ENCODE data around the gene TERB1. TPM values are rescaled to one million over a fixed set of nuclear protein-coding genes. Genes with fewer than 3 reads are reported as not detected.
A peak's percentile ranks its signal among the peaks of the same experiment; 100 is the strongest.

TERB1 gene
- total RNA-seq: not detected

- DNase-seq (ENCODE audit: low spot score in 2 of 2) (no peak), ATAC-seq (no peak)
- H3K9me3 Mint-ChIP-seq: no peaks in the 10 kb centered on the region
- H3K27ac Mint-ChIP-seq: no peak within 1 kb of the TSS
- H3K36me3 Mint-ChIP-seq: no peaks in the 10 kb centered on the region
Measured at GRCh38 chr16:66801320-66802105, at the start of gene TERB1. TSS of gene TERB1 (minus strand) at chr16:66801584. CDS start at chr16:66796798, 4,786 bp downstream.

- ATAC-seq (no peak), DNase-seq (ENCODE audit: low spot score in 2 of 2) (peak in 1 of 2 donors; percentile 34)
- peak overlapping the region in 1 of 2 donors; percentile 11 for H3K27ac Mint-ChIP-seq
- H3K36me3 Mint-ChIP-seq: no peaks in the 10 kb centered on the region
- H3K9me3 Mint-ChIP-seq: no peaks in the 10 kb centered on the region
Measured at GRCh38 chr16:66850115-66850815, 48.9 kb upstream of the TERB1 start.

- no peaks in the 10 kb centered on the region for H3K9me3 Mint-ChIP-seq
- H3K27ac Mint-ChIP-seq: no peak overlapping the region
- no peaks in the 10 kb centered on the region for H3K36me3 Mint-ChIP-seq
- DNase-seq (ENCODE audit: low spot score in 2 of 2): peak in 1 of 2 donors; percentile 26
- no peak for ATAC-seq
Measured at GRCh38 chr16:66849549-66849948, 48.2 kb upstream of the TERB1 start.

- Mint-ChIP-seq H3K27ac (no peak overlapping the region), H3K36me3 (peaks cover 0 to under 1% of the 10 kb centered on the region in 2 donors), H3K9me3 (no peaks in the 10 kb centered on the region)
- no peak for ATAC-seq
- peak in 1 of 2 donors; percentile 34 for DNase-seq (ENCODE audit: low spot score in 2 of 2)
Measured at GRCh38 chr16:66849021-66849420, 47.6 kb upstream of the TERB1 start.

- Mint-ChIP-seq H3K27ac (peak overlapping the region in 1 of 2 donors; percentile 13), H3K36me3 (peaks cover 0 to 4% of the 10 kb centered on the region in 2 donors), H3K9me3 (no peaks in the 10 kb centered on the region)
- peak in 1 of 2 donors; percentile 20 for DNase-seq (ENCODE audit: low spot score in 2 of 2)
- peak in 1 of 2 donors; percentile 55 for ATAC-seq
Measured at GRCh38 chr16:66848172-66848571, 46.8 kb upstream of the TERB1 start.

- no peaks in the 10 kb centered on the region for H3K9me3 Mint-ChIP-seq
- ATAC-seq: no peak
- no peak for DNase-seq (ENCODE audit: low spot score in 2 of 2)
- H3K36me3 Mint-ChIP-seq: peaks cover 0 to 4% of the 10 kb centered on the region in 2 donors
- no peak overlapping the region for H3K27ac Mint-ChIP-seq
Measured at GRCh38 chr16:66847533-66848067, 46.2 kb upstream of the TERB1 start.

GRCh38 chr16:66846831-66847230 is 45.4 kb upstream of the TERB1 start:
- ATAC-seq (no peak), DNase-seq (ENCODE audit: low spot score in 2 of 2) (peak in 1 of 2 donors; percentile 50)
- H3K36me3 Mint-ChIP-seq: peaks cover 0 to 4% of the 10 kb centered on the region in 2 donors
- no peak overlapping the region for H3K27ac Mint-ChIP-seq
- no peaks in the 10 kb centered on the region for H3K9me3 Mint-ChIP-seq

- ATAC-seq (no peak), DNase-seq (ENCODE audit: low spot score in 2 of 2) (no peak)
- Mint-ChIP-seq H3K9me3 (no peaks in the 10 kb centered on the region), H3K36me3 (peaks cover 0 to 4% of the 10 kb centered on the region in 2 donors), H3K27ac (no peak overlapping the region)
Measured at GRCh38 chr16:66846266-66846665, 44.9 kb upstream of the TERB1 start.

GRCh38 chr16:66845791-66846221 is 44.4 kb upstream of the TERB1 start:
- ATAC-seq (no peak), DNase-seq (ENCODE audit: low spot score in 2 of 2) (no peak)
- Mint-ChIP-seq H3K9me3 (no peaks in the 10 kb centered on the region), H3K27ac (no peak overlapping the region), H3K36me3 (peaks cover 0 to 4% of the 10 kb centered on the region in 2 donors)

GRCh38 chr16:66845080-66845410 is 43.7 kb upstream of the TERB1 start:
- H3K27ac Mint-ChIP-seq: no peak overlapping the region
- ATAC-seq (no peak), DNase-seq (ENCODE audit: low spot score in 2 of 2) (peak in 1 of 2 donors; percentile 47)
- H3K9me3 Mint-ChIP-seq: no peaks in the 10 kb centered on the region
- peaks cover 0 to 4% of the 10 kb centered on the region in 2 donors for H3K36me3 Mint-ChIP-seq

- peak in 1 of 2 donors; percentile 44 for DNase-seq (ENCODE audit: low spot score in 2 of 2)
- peak in 1 of 2 donors; percentile 44 for ATAC-seq
- H3K9me3 Mint-ChIP-seq: no peaks in the 10 kb centered on the region
- H3K36me3 Mint-ChIP-seq: peaks cover 0 to 4% of the 10 kb centered on the region in 2 donors
- H3K27ac Mint-ChIP-seq: peak within 1 kb of the TSS in 1 of 2 donors; percentile 53
Measured at GRCh38 chr16:66844342-66845079, 43.1 kb upstream of the TERB1 start, which contains the start of gene CA7. TSS of gene CA7 (plus strand) at chr16:66844414. CDS start at chr16:66844488, 74 bp downstream.

- peak overlapping the region in 1 of 2 donors; percentile 53 for H3K27ac Mint-ChIP-seq
Measured at GRCh38 chr16:66844009-66844341, 42.6 kb upstream of the TERB1 start.

GRCh38 chr16:66843191-66843590 is 41.8 kb upstream of the TERB1 start:
- Mint-ChIP-seq H3K27ac (no peak overlapping the region), H3K9me3 (no peaks in the 10 kb centered on the region), H3K36me3 (peaks cover 0 to 4% of the 10 kb centered on the region in 2 donors)
- ATAC-seq (no peak), DNase-seq (ENCODE audit: low spot score in 2 of 2) (no peak)

More at GRCh38 chr16:66844009-66844341, 42.6 kb upstream of the TERB1 start:
- ATAC-seq: no peak
- no peaks in the 10 kb centered on the region for H3K9me3 Mint-ChIP-seq
- peaks cover 0 to 4% of the 10 kb centered on the region in 2 donors for H3K36me3 Mint-ChIP-seq
- no peak for DNase-seq (ENCODE audit: low spot score in 2 of 2)

GRCh38 chr16:66842765-66843164 is 41.4 kb upstream of the TERB1 start:
- Mint-ChIP-seq H3K36me3 (peaks cover 0 to 4% of the 10 kb centered on the region in 2 donors), H3K27ac (no peak overlapping the region), H3K9me3 (no peaks in the 10 kb centered on the region)
- DNase-seq (ENCODE audit: low spot score in 2 of 2) (no peak), ATAC-seq (no peak)

GRCh38 chr16:66841366-66841765 is 40.0 kb upstream of the TERB1 start:
- Mint-ChIP-seq H3K9me3 (no peaks in the 10 kb centered on the region), H3K27ac (no peak overlapping the region), H3K36me3 (peaks cover 0 to 4% of the 10 kb centered on the region in 2 donors)
- DNase-seq (ENCODE audit: low spot score in 2 of 2) (no peak), ATAC-seq (no peak)

- Mint-ChIP-seq H3K9me3 (no peaks in the 10 kb centered on the region), H3K36me3 (peaks cover 0 to 4% of the 10 kb centered on the region in 2 donors), H3K27ac (no peak overlapping the region)
- DNase-seq (ENCODE audit: low spot score in 2 of 2) (no peak), ATAC-seq (no peak)
Measured at GRCh38 chr16:66840883-66841282, 39.5 kb upstream of the TERB1 start.

Measured in activated naive CD4-positive, alpha-beta T cell treated with anti-CD3 and anti-CD28 coated beads, Interleukin-2, amount 50 U/mL, for 72 hours (primary cell).